Karpas-422 (cell line): ENCODE results near the gene INTS14. TPM values are rescaled to one million over a fixed set of nuclear protein-coding genes. Genes with fewer than 3 reads are reported as not detected.
"Not testable (repeated sequence)": the region's sequence is repeated elsewhere in the genome, so short reads cannot be mapped to it uniquely, and the experiment has no call there.

Experiments used
- DNase-seq: peaks from one replicate; pipeline ENCODE4 v3.0.0-alpha.2; 2015
- H2AFZ ChIP-seq: fragments of 200-600 bp; sonication (generic); 2 replicates; pipeline ENCODE4 v1.6.1; 2014; ENCODE audit warnings: antibody characterized with exemption, low read length, mixed read lengths
- H3K27ac ChIP-seq: fragments of 200-600 bp; sonication (generic); 2 replicates; pipeline ENCODE4 v1.5.1; 2014; ENCODE audit warnings: mild to moderate bottlenecking, low read length, moderate library complexity
- H3K27me3 ChIP-seq: fragments of 200-600 bp; sonication (generic); 2 replicates; pipeline ENCODE4 v1.6.1; 2014; ENCODE audit warnings: low read length, mixed read lengths
- H3K36me3 ChIP-seq: fragments of 200-600 bp; sonication (generic); 2 replicates; pipeline ENCODE4 v1.6.1; 2014; ENCODE audit warnings: low read length, mixed read lengths; ENCODE audit not compliant: insufficient read depth
- H3K4me1 ChIP-seq: fragments of 200-600 bp; sonication (generic); 2 replicates; pipeline ENCODE4 v1.6.1; 2014; ENCODE audit warnings: mild to moderate bottlenecking, low read length, mixed read lengths
- H3K4me2 ChIP-seq: fragments of 200-600 bp; sonication (generic); 2 replicates; pipeline ENCODE4 v1.6.1; 2014; ENCODE audit warnings: low read length, low read depth, mild to moderate bottlenecking; ENCODE audit not compliant: poor library complexity, severe bottlenecking
- H3K4me3 ChIP-seq: fragments of 200-600 bp; sonication (generic); 2 replicates; pipeline ENCODE4 v1.5.1; 2014; ENCODE audit warnings: mild to moderate bottlenecking, antibody characterized with exemption, low read length, mixed read lengths
- H3K79me2 ChIP-seq: fragments of 200-600 bp; sonication (generic); 2 replicates; pipeline ENCODE4 v1.6.1; 2014; ENCODE audit warnings: mild to moderate bottlenecking, low read length, mixed read lengths
- H3K9ac ChIP-seq: fragments of 200-600 bp; sonication (generic); 2 replicates; pipeline ENCODE4 v1.6.0; 2014; ENCODE audit warnings: low read length
- H3K9me2 ChIP-seq: fragments of 200-600 bp; sonication (generic), shearing (Covaris generic); replicated peaks from 2 replicates; pipeline ENCODE4 v1.6.0; 2014; ENCODE audit warnings: mild to moderate bottlenecking, low read length, moderate library complexity; ENCODE audit not compliant: insufficient read depth
- H3K9me3 ChIP-seq: fragments of 300-700, 200-600 bp; sonication (generic); 2 replicates; pipeline ENCODE4 v1.6.1; 2014; ENCODE audit warnings: low read length, mixed read lengths
- H4K20me1 ChIP-seq: fragments of 200-600 bp; sonication (generic); 2 replicates; pipeline ENCODE4 v1.6.1; 2014; ENCODE audit warnings: mild to moderate bottlenecking, antibody characterized with exemption, low read length, low read depth; ENCODE audit not compliant: insufficient read depth
- total RNA-seq: library from RNA; depleted of rRNA; stranded (reverse); fragments of >200 nt; shearing (Covaris generic); gene quantifications from 2 replicates; pipeline ENCODE4 v1.2.3, GENCODE V29; 2014; ENCODE audit warnings: low replicate concordance

The INTS14 gene
- total RNA-seq, 1 experiment from 2014 or later: 62.9 TPM

DNA sequence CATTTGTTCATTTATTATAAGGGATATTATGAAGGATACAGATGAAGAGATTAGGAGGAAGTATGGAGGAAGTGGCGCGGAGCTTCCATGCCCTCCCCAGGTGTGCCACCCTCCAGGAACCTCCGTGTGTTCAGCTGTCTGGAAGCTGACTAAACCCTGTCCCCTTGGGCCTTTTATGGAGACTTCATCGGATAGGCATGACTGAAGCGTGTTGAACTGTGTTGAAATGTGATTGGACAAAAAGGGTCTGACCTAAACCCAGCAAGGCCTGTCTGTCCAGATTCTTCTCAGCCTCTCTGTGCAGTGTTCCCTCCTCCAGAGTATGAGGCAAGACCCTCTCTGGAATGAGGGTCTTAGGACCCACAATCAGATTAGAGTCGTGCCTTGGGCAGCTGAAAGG is 49.0 kb downstream of the INTS14 start:
- H3K4me2 ChIP-seq: no peak overlapping the region
- H3K79me2 ChIP-seq: peaks cover 37% of the 10 kb centered on the region
- DNase-seq: no peak
- peaks cover 79% of the 10 kb centered on the region for H3K36me3 ChIP-seq
- no peak overlapping the region for H3K9ac ChIP-seq
- H3K9me3 ChIP-seq: no peaks in the 10 kb centered on the region
- H2AFZ ChIP-seq: no peak overlapping the region
- H3K9me2 ChIP-seq: no peaks in the 10 kb centered on the region
- no peaks in the 10 kb centered on the region for H3K27me3 ChIP-seq
- no peak overlapping the region for H3K4me3 ChIP-seq
- H3K4me1 ChIP-seq: no peaks in the 10 kb centered on the region
- no peaks in the 10 kb centered on the region for H4K20me1 ChIP-seq
- H3K27ac ChIP-seq: no peak overlapping the region

DNA sequence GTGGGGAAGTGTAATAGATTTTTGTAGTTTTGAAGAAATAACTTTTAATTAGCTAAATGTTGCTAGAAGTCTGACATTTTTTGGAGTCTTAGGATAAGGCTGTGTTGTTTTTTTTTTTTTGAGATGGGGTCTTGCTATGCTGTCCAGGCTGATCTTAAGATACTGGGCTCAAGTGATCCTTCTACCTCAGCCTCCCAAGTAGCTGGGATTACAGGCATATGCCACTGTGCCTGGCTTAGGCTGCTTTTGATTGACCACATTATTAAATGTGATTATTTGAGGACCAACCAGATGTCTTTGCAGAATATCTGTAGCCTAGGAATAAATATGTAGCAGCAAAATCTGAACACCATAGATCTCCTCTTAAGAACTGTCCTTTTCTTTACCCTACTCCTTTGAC is 51.0 kb downstream of the INTS14 start:
- no peak for DNase-seq
- no peaks in the 10 kb centered on the region for H3K4me1 ChIP-seq
- peaks cover 55% of the 10 kb centered on the region for H3K79me2 ChIP-seq
- H3K4me3 ChIP-seq: no peak overlapping the region
- H3K27ac ChIP-seq: no peak overlapping the region
- H3K9me2 ChIP-seq: no peaks in the 10 kb centered on the region
- no peak overlapping the region for H2AFZ ChIP-seq
- H3K27me3 ChIP-seq: no peaks in the 10 kb centered on the region
- no peaks in the 10 kb centered on the region for H4K20me1 ChIP-seq
- H3K9ac ChIP-seq: no peak overlapping the region
- no peak overlapping the region for H3K4me2 ChIP-seq
- peaks cover 71% of the 10 kb centered on the region for H3K36me3 ChIP-seq
- H3K9me3 ChIP-seq: no peaks in the 10 kb centered on the region

DNA sequence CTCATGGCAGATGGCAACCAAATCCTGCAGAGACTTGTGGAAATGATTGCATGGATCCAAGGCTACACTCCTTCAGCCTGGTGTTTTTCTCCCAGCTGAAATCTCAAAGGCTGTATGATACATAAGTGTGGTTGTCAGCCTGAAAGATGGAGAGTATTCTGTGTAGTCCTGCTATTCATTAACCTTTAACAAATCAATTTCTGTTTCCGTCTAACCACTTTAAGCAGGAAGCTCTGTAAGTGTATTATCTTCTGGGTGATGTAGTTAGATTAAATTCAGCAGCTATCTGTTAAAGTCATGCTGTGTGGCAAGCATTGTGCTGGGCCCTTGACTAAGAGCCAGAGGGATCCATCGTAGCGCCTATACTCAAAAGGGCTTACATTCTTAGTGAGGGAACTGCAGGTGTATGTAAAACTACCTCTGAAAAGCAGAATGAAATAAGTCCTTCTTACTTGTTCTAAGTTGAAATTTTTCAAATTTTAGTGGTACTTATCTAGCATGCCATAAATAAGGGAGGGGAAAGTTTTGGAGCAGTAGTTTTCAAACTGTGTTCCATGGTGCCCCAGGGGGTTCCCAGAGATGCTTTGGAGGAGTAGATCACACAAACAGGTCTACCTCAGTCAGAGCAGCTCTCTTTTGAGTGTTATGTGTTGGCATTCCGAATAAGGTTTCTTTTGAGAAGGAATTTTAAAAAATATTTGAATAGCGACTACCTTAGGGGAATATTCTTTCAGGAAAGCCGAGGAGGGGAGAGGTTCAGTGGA is 51.8 kb downstream of the INTS14 start:
- Histone ChIP-seq H4K20me1 (no peaks in the 10 kb centered on the region), H3K79me2 (peaks cover 60% of the 10 kb centered on the region), H3K4me1 (no peaks in the 10 kb centered on the region), H3K27ac (no peak overlapping the region), H3K4me3 (no peak overlapping the region), H3K27me3 (no peaks in the 10 kb centered on the region), H3K9me2 (no peaks in the 10 kb centered on the region), H3K9ac (no peak overlapping the region), H2AFZ (no peak overlapping the region), H3K4me2 (no peak overlapping the region), H3K36me3 (peaks cover 68% of the 10 kb centered on the region), H3K9me3 (no peaks in the 10 kb centered on the region)
- no peak for DNase-seq

DNA sequence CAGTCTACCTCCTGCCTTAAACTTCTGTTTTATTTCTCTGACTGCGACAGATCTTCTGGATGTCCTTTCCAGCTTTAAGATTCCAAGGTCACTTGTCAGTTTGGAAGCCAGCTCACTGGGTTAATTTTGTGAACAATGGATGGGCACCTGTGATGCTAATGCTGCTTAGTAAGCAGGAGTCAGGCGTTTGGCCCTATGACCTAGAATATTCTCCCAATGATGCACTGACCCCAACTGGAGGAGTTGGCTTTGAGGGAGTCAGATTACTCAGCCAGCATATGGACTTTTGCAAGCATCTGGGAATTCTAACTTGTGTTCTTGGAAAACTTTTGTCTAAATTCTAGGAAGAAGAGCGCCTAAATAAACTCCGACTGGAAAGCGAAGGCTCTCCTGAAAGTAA is 52.6 kb downstream of the INTS14 start:
- no peak overlapping the region for H3K27ac ChIP-seq
- no peaks in the 10 kb centered on the region for H3K9me2 ChIP-seq
- H3K36me3 ChIP-seq: peaks cover 69% of the 10 kb centered on the region
- H3K9me3 ChIP-seq: no peaks in the 10 kb centered on the region
- peaks cover 68% of the 10 kb centered on the region for H3K79me2 ChIP-seq
- no peak overlapping the region for H2AFZ ChIP-seq
- no peak overlapping the region for H3K9ac ChIP-seq
- H3K4me2 ChIP-seq: no peak overlapping the region
- no peaks in the 10 kb centered on the region for H3K27me3 ChIP-seq
- H3K4me3 ChIP-seq: no peak overlapping the region
- peaks cover 1% of the 10 kb centered on the region; the same call in 1 of the 2 replicates for H4K20me1 ChIP-seq
- no peaks in the 10 kb centered on the region for H3K4me1 ChIP-seq
- no peak for DNase-seq

DNA sequence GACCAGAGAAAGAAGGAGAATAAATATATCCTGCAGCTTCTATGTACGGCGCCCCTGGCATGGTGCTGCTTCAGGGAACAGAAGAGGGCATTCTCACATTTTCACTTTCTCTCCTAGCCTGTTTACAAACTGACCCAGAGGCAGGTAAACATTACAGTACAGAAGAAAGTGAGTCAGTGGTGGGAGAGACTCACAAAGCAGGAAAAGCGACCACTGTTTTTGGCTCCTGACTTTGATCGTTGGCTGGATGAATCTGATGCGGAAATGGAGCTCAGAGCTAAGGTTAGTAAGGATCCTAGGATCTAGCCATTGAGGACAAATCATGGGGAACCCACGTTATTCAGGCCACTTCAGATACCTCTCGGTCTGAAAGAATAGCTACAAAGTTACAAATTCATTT is 54.3 kb downstream of the INTS14 start:
- H3K4me1 ChIP-seq: no peaks in the 10 kb centered on the region
- H3K9me3 ChIP-seq: no peaks in the 10 kb centered on the region
- peaks cover 3% of the 10 kb centered on the region; the same call in 1 of the 2 replicates for H4K20me1 ChIP-seq
- no peak overlapping the region for H3K4me2 ChIP-seq
- H3K4me3 ChIP-seq: no peak overlapping the region
- H3K27ac ChIP-seq: no peak overlapping the region
- no peak overlapping the region for H3K9ac ChIP-seq
- H3K9me2 ChIP-seq: no peaks in the 10 kb centered on the region
- peaks cover 75% of the 10 kb centered on the region for H3K79me2 ChIP-seq
- no peak overlapping the region for H2AFZ ChIP-seq
- no peaks in the 10 kb centered on the region for H3K27me3 ChIP-seq
- peaks cover 59% of the 10 kb centered on the region for H3K36me3 ChIP-seq
- DNase-seq: no peak

DNA sequence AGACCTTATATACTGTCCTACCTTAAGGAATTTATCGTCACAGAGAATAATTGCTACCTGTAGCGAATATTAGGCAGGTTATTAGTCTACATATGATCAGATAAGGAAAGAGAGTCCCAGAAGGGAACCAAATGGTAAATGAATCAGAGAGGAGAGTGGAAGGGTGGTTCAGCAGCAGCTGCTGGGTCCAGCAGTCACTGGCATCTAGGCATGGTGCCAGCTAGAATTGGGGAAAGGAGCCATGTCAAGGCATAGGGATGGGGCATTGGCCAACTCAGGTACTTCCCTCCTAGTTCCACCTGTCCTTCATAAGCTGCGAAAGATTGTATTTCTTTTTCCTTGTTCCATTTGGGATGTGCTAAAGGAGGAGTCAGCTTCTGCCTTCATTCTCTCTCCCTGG is 57.2 kb downstream of the INTS14 start:
- no peaks in the 10 kb centered on the region for H3K9me3 ChIP-seq
- no peaks in the 10 kb centered on the region for H3K9me2 ChIP-seq
- no peak overlapping the region for H2AFZ ChIP-seq
- peaks cover 6% of the 10 kb centered on the region; the same call in 1 of the 2 replicates for H4K20me1 ChIP-seq
- DNase-seq: no peak
- H3K36me3 ChIP-seq: peaks cover 40% of the 10 kb centered on the region
- no peaks in the 10 kb centered on the region for H3K4me1 ChIP-seq
- H3K4me3 ChIP-seq: no peak overlapping the region
- no peak overlapping the region for H3K4me2 ChIP-seq
- peaks cover 82% of the 10 kb centered on the region for H3K79me2 ChIP-seq
- no peaks in the 10 kb centered on the region for H3K27me3 ChIP-seq
- no peak overlapping the region for H3K27ac ChIP-seq
- no peak overlapping the region for H3K9ac ChIP-seq

DNA sequence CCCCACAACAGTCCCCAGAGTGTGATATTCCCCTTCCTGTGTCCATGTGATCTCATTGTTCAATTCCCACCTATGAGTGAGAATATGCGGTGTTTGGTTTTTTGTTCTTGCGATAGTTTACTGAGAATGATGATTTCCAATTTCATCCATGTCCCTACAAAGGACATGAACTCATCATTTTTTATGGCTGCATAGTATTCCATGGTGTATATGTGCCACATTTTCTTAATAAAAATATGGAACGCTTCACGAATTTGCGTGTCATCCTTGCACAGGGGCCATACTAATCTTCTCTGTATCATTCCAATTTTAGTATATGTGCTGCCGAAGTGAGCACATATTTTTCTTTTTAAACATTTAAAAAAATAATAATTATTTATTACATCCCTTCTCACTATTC is 58.1 kb downstream of the INTS14 start:
- H3K9me2 ChIP-seq, H3K4me3 ChIP-seq, H3K4me2 ChIP-seq, H4K20me1 ChIP-seq, H3K9ac ChIP-seq, H3K9me3 ChIP-seq, H3K4me1 ChIP-seq, H3K27ac ChIP-seq, H3K27me3 ChIP-seq, H2AFZ ChIP-seq, DNase-seq: not testable (repeated sequence)
- peaks cover 31% of the 10 kb centered on the region for H3K36me3 ChIP-seq
- H3K79me2 ChIP-seq: peaks cover 82% of the 10 kb centered on the region

DNA sequence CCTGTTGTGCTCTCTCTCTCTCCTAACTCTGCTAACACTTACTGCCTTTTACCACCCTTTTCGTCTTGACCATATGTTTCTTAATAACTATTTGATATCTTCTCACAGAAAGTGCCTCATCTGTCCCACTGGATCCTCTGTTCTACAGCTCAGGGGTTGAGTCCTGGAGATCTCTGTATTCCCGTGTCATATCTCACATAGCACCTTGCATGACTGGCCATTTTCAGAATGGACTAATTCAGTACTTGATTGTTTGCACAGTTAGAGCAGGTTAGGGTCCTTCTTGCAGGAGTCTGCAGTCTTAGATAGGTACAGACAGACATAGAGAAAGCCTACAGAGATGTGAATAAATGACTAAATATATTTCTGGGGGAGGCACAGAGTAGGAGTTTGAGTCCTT is 59.7 kb downstream of the INTS14 start:
- H3K9me2 ChIP-seq: no peaks in the 10 kb centered on the region
- H3K4me1 ChIP-seq: no peaks in the 10 kb centered on the region
- H3K4me2 ChIP-seq: no peak overlapping the region
- no peak overlapping the region for H2AFZ ChIP-seq
- DNase-seq: no peak
- H3K9me3 ChIP-seq: no peaks in the 10 kb centered on the region
- H3K36me3 ChIP-seq: peaks cover 18% of the 10 kb centered on the region; the same call in 1 of the 2 replicates
- no peaks in the 10 kb centered on the region for H3K27me3 ChIP-seq
- H3K9ac ChIP-seq: no peak overlapping the region
- H3K27ac ChIP-seq: no peak overlapping the region
- peaks cover 6% of the 10 kb centered on the region; the same call in 1 of the 2 replicates for H4K20me1 ChIP-seq
- peaks cover 85% of the 10 kb centered on the region for H3K79me2 ChIP-seq
- H3K4me3 ChIP-seq: no peak overlapping the region
